ENCODE measurements around the gene CST8.
"Not testable (repeated sequence)": the region's sequence is repeated elsewhere in the genome, so short reads cannot be mapped to it uniquely, and the experiment has no call there.

Gene CST8

GRCh38 chr20:23490817-23491216 lies at the start of gene CST8:
Gene CST8, plus strand, starts transcription at chr20:23491117. Its CDS starts 551 bp downstream, at chr20:23491668.
- DNase-seq: no peak

GRCh38 chr20:23441850-23442313 lies 49.0 kb upstream of the CST8 start:
- peak; percentile 46 for DNase-seq

GRCh38 chr20:23442436-23442835 lies 48.5 kb upstream of the CST8 start:
- DNase-seq: no peak

- no peak for DNase-seq
These were observed 46.1 kb upstream of the CST8 start for GRCh38 chr20:23444859-23445258.

GRCh38 chr20:23445596-23446217 lies 45.2 kb upstream of the CST8 start:
- DNase-seq: no peak

GRCh38 chr20:23446505-23446904 lies 44.4 kb upstream of the CST8 start:
- DNase-seq: no peak

GRCh38 chr20:23448167-23448566 lies 42.8 kb upstream of the CST8 start:
- no peak for DNase-seq

- DNase-seq: no peak
These were observed 41.5 kb upstream of the CST8 start for GRCh38 chr20:23449421-23449820.

GRCh38 chr20:23450877-23451276 lies 40.0 kb upstream of the CST8 start:
- DNase-seq: no peak

GRCh38 chr20:23451956-23452487 lies 38.9 kb upstream of the CST8 start:
- DNase-seq: no peak

- no peak for DNase-seq
These were observed 38.1 kb upstream of the CST8 start, which contains the start of gene CST11 for GRCh38 chr20:23452776-23453175. Gene CST11, minus strand, starts transcription at chr20:23452876. Its CDS starts 65 bp downstream, at chr20:23452811.

- no peak for DNase-seq
These were observed 37.1 kb upstream of the CST8 start for GRCh38 chr20:23453549-23454543.

- no peak for DNase-seq
These were observed 36.1 kb upstream of the CST8 start for GRCh38 chr20:23454816-23455215.

GRCh38 chr20:23455639-23456038 lies 35.3 kb upstream of the CST8 start:
- DNase-seq: no peak

GRCh38 chr20:23456409-23456808 lies 34.5 kb upstream of the CST8 start:
- DNase-seq: no peak

GRCh38 chr20:23456873-23457272 lies 34.0 kb upstream of the CST8 start:
- no peak for DNase-seq

GRCh38 chr20:23459461-23460150 lies 31.3 kb upstream of the CST8 start:
- DNase-seq: no peak

- no peak for DNase-seq
These were observed 29.7 kb upstream of the CST8 start for GRCh38 chr20:23461180-23461579.

- not testable (repeated sequence) for DNase-seq
These were observed 24.0 kb upstream of the CST8 start for GRCh38 chr20:23466961-23467360.

- DNase-seq: not testable (repeated sequence)
These were observed 18.6 kb upstream of the CST8 start for GRCh38 chr20:23472306-23472705.

GRCh38 chr20:23473293-23473692 lies 17.6 kb upstream of the CST8 start:
- not testable (repeated sequence) for DNase-seq

GRCh38 chr20:23475395-23475794 lies 15.5 kb upstream of the CST8 start:
- no peak for DNase-seq
